Embryonic facial prominence (tissue), 1 donor: ENCODE data around the gene VKORC1.

Experiments used
- DNase-seq: peaks from one replicate; pipeline ENCODE4 v3.0.0-alpha.2; 2016; ENCODE audit errors: extremely low spot score

The VKORC1 gene

DNA sequence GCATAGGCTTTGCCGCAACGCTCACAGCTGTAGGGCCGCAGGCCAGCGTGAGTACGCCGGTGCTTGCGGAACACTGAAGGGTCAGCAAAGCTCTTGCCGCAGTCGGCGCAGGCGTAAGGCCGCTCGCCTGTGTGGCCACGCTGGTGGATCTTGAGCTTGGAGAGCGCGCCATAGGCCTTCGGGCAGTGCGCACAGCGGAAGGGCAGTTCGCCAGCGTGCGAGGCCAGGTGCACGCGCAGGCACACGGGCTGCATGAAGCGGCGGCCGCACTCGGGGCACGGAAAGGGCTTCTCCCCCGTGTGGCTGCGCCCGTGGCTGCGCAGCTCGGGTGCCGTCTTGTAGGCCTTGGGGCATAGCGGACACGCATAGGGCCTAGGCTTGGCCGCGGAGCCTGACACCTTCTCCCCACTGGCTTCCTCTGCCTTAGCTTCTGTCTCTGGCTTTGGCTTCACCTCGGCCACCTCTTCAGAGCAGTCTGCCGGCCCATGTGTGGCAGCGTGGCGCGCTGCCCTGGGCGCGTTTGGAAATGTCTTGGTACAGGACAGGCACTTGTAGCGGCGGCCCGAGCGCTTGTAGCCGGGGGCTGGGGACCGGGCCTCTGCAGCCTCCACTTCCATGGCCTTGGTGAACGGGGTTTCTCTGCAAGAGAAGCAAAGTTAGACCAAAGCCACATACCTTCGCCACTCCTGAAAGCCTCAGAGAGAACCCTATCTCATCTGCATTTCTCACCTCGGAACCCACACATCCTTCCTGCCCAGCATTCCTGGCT is 30.6 kb downstream of the VKORC1 start:
- no peak for DNase-seq

DNA sequence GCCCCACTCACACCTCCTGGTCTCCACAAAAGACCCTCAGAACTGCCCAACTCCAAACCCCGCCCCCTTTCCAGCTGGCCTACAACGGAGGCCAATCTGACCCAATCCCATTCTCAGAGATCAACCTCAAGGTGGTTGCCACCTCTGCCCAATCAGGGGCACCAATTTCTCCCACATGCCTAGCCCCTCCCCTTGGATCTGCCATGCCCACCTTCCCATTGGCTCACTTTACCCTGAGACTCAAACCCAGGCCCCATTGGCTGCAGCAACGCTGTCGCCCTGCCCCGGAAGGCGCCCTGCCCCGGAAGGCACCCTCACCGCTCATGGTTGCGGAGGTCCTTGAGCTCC is 31.1 kb downstream of the VKORC1 start:
- no peak for DNase-seq

DNA sequence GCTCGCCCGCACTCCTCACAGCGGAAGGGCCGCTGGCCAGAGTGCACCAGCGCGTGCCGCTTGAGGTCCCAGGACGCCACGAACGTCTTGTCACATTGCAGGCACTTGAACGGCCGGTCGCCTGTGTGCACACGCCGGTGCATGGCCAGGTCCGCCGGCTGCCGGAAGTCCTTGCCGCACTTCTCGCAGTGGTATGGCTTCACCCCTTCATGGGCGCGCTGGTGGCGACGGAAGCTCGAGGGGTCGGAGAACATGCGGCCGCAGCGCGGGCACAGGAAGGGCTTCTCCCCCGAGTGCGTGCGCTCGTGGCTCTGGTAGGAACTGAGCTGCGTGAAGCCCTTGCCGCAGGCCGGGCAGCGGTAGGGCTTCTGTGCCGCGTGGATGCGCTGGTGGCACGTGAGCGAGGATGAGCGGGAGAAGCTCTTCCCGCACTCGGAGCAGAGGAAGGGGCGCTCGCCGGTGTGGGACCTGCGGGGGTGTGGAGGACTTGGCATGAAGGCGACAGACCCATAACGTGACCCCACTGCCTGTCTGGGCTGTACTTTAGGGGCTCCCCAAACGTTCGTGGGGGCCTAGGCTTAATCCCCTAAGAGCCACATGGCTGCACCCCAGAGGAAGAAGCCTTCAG is 32.7 kb downstream of the VKORC1 start:
- DNase-seq = no peak

DNA sequence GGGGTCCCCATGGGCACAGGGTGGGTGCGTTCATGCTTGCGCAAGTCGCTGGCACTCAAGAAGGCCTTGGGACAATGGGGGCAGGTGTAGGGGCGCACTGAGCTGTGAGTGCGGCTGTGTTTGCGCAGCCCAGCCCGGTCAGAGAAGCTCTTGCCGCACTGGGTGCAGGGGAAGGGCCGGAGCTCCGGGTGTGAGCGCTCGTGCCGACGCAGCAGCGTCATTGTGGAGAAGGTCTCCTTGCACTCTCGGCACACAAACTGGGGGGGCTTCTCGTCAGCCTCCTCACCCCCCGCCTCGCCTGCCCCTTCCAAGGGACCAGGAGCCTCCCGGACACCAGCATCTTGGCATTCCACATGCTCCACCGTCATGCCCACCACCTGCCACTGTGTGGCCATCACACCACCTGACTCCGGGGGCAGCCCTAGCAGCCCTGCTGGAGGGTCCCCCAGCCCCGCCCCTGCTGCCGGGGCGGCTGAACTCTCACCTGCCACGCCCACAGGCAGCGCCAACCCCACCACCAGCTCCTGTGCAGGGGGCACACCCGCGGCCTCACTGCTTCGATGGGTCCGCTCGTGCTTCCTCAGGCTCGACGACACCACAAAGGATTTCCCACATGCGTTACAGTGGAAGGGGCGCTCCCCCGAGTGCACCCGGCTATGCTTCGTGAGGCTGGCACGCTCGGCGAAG is 33.3 kb downstream of the VKORC1 start:
- no peak for DNase-seq

DNA sequence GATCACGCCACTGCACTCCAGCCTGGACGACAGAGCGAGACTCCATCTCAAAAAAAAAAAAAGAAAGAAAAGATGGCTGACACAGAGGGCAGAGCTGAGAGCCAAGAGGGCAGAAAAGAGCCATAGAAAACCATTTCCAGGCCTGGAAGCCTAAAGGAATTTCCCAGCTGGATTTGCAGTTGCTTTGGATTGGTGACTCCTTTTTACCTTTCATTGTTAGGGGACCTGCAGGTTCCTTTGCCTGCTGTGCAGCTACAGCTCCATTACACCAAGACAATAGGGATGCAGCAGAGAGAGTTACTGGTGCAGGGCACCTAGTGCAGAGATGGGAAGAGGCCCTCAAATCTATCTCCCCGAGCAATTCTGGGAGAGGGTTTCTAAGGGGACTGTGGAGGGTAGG is 39.0 kb downstream of the VKORC1 start:
- no peak for DNase-seq

DNA sequence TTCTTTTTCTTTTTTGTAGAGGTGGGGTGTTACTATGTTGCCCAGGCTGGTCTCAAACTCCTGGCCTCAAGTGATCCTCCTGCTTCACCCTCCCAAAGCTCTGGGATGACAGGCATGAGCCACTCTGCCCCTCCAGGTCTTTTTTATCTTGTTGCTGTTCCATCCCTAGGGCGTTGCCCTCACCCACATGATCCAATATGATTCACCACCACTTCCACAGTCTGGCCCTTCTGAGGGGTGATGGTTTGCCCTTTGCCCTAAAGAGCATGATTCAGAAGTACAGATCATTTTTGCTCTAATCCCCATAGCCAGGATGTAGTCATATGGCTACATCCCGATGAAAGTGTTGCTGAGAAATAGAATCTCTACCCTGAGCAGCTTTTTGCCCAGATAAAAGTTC is 42.5 kb downstream of the VKORC1 start:
- DNase-seq = no peak

DNA sequence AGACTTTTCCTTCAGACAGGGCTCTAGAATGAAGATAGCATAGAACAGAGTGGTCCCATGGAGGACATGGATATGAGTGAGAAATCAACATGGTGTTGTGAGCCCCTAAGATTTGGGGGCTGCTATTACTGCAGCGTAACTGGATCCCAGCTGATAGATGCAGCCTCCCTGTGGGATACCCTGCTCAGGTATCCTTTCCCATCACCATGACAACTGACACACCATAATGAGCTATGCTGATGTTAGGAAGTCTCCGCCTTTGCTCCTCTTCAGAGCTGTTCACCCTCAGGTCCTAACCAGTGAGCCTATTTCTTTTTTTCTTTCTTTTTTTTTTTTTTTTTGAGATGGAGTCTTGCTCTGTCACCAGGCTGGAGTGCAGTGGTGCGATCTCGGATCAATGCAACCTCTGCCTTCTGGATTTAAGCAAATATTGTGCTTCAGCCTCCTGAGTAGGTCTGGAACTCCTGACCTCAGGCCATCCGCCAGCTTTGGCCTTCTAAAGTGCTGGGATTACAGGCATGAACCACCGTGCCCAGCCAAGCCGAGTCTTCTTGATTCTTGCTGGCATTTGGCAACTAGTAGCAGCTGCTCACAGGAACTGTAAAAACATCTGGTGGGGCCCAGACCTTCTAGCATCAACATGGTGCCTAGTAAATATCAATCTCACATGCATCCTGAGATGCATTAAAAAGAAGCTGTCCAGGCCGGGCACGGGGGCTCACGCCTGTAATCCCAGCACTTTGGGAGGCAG is 44.1 kb downstream of the VKORC1 start:
- DNase-seq = no peak

DNA sequence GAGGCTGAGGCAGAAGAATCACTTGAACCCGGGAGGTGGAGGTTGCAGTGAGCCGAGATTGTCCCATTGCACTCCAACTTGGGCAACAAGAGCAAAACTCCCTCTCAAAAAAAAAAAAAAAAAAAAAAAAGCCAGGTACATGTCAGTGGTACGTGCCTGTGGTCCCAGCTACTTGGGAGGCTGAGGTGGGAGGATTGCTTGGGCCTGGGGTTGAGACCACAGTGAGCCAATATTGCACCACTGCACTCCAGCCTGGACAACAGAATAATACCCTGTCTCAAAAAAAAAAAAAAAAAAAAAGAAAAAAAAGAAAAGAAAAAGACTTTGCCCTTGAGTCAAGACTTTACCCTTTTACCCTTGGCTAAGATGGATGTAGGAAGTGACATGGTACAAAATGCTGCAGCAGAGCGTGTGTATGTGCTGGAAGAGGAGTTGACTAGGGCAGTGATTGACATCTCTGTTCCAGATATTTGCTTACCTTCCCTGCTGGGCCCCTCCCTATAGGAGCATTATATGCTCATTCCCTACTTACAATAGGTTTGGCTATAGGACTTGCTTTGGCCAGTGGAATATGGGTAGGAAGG is 50.6 kb downstream of the VKORC1 start:
- DNase-seq = no peak

DNA sequence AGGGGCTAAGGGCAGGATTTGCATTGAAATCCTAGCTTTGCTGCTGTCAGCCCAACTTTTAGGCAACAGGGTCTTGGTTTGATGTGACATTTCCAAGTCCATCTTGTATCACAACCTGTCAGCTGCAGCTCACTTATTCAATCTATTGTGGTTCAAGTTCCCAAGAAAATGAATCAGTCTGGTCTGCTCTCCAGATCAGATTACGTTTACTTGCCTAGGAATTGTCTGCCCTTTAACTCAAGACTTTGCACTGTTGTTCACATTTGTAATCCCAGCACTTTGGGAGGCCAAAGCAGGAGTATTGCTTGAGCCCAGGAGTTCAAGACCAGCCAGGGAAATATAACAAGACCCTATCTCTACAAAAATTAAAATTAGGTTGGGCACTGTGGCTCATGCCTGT is 51.2 kb downstream of the VKORC1 start:
- no peak for DNase-seq

DNA sequence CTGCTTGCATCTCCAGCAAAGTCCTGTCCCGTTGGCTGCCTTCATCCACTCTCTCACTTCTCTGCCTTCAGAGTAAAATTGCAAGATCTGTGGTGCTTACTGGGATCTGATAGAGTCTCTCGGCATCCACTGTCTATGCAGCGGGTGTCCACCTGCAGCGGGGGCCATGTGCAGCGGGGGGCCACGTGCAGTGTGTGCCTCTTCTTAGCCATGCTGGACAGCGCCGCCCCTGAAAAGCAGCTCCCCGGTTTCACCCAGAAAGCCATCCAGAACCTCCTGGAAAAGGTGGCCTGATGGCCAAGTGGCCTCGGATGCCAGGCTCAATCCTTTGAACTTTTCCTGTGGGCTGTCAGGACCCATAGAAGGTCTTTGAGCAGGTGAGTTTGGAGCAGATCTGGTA is 51.7 kb downstream of the VKORC1 start:
- DNase-seq = no peak
